GM21526 (cell line): Measurements from ENCODE around the gene KRT79.
A peak's percentile ranks its signal among the peaks of the same experiment; 100 is the strongest.
"Not testable (repeated sequence)": the region's sequence is repeated elsewhere in the genome, so short reads cannot be mapped to it uniquely, and the experiment has no call there.

Experiments
- ATAC-seq: cut with Tn5 transposase; IDR thresholded peaks from one replicate; pipeline ENCODE4 v1.9.1; 2021; ENCODE audit warnings: moderate library complexity; ENCODE audit not compliant: unreplicated experiment, low FRiP score

KRT79 gene

DNA sequence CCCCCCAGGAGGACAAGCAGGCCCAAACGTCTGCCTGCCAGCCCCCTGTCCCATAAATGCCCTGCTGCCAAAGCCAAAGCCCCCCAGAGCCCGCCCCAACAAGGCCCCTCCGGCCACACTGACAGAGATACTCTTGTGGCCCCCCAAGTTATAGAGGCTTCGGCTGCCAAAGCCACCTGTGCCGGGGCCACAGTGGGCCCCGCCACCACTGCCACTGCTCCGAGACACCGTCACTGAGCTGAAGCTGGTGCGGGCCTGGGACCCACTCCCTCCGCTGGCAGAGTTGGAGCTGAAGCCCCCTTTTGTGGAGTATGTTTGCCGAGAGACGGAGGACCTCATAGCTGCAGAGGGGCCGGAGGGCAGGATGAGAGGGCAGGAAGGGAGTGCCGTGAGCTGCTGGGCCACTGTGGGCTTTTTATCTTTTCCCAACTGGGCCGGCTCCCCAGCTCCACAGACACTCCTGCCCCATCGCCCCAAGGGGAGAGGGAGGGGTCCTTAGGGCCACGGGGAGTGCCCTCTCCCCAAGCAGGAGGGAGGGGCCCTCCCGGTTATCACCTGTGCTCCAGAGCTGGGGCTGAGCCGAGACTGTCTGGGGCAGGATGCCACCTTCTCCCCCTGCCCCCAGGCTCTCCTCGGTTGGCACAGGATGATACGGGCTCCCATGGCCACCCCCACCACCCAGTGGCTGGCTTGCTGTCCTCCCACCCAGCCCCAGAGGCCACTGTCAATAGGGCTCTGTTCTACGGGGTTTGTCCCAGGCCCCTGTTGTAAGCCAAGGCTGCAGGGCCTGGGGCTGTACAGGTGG lies at the start of gene KRT79:
KRT79 (minus strand) TSS at position 390 of the 805 bp plus-strand sequence; CDS start at position 339, 51 bp downstream.
- ATAC-seq: no peak

DNA sequence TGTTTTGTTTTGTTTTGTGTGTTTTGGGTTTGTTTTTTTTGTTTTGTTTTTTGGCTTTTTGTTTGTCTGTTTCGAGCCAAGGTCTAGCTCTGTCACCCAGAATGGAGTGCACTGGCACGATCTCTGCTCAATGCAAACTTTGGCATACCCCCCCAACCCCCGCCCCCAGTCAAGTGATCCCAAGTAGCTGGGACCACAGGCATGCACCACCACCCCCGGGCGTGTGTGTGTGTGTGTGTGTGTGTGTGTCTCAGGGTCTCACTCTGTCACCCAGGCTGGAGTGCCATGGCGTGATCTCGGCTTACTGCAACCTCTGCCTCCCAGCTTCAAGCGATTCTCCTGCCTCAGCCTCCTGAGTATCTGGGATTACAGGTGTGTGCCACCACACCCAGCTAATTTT lies 46.4 kb upstream of the KRT79 start:
- not testable (repeated sequence) for ATAC-seq

DNA sequence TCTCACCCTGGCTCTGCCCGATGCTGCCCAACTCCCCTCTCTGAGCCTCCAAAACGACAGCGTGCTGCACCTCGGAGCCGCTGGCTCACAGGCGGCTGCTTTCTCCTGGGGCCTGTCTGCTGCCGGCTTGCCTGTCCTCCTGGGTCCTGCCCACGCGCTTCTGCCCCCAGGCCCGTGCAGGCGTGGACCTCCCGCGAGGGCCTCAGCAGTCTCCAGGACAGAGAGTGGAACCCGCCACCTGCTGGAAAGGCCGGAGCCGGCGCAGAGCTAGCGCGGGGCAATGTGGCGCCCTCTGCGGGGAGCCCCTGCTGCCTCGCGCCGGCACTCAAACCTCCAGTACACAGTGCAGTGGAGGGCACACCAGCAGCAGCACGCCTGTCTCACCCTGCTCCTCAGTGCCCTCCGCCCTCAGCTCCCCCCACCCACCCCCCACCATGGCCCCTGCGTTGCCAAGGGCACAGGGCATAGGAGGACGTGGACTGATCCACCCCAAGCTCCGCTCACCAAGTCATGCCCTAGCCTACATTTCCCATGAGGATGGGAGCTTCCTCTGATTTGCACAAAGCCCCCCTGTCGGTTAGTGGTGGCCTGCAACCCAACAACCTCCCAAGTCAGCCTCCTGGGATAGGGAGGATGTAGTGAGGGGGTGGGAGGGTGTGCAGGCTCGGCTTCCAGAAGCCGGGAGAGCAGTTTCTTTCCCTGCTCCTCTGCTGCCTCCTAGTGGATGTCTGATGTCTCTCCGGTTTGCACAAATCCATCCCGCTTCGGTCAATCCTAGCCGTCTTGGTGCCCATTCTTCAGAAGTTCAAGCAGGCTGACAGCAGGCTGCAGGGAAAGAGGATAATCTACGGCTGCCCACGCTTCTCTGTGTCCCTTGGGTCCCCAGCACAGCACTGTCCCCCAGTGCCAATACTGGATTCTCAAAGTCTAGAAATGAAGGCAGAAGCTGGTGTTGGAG lies 45.6 kb upstream of the KRT79 start:
- ATAC-seq: peak; percentile 56

DNA sequence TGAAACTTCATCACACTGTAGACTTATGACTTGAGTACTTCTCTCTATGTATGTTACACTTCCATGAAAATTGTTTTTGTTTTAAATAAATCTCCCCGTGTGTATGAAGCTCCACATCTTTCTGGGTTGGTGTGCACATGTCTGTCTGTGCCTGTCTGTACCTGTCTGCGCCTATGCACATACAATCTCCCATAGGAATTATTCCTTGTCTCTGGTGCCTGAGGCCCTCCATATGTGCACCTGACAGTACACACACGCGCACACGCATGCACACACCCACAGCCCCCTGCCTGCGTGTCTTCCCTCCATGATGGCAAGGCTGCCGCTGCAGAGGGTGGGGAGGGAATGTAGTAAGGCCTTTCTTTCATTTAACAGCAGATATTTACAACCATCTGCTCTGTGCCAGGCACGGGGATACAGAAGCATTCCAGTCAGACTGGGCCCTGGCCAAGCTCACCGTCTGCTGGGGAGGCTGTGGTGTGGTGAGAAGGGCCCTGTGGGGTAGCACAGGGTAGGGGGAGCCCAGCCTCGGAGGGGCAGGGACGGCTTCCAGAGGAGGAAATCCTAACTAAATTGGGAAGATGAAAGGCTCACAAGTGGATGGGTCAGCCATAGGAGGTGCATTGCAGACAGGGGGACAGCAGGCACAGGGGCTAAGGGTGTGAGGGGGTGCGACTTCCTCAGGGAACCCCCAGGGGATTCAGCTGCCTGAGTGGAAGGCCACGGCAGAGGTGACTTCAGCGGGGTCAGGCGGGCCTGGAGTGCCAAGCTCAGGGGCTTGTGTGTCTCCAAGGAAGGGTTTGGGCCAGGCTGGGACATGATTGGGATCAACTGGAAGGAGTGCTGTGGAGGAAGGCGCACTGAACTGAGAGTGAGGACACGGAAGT lies 44.6 kb upstream of the KRT79 start:
- no peak for ATAC-seq

DNA sequence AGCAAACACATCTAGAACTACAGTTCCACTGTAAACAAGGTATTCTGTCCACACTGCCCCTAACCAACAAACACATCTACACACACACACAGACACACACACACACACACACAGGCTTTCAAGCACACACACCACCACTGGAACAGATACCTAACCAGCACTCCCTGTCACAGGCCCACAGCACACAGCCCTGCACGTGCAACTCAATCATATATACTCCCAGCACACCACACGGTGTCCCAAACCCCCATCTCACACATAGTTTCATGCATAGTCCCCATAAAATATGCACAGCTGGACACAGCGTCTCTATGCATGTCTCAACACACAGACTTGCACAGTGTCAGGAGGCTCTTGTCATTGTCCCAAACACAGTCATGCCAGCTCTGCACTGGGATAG lies 43.1 kb upstream of the KRT79 start:
- no peak for ATAC-seq

DNA sequence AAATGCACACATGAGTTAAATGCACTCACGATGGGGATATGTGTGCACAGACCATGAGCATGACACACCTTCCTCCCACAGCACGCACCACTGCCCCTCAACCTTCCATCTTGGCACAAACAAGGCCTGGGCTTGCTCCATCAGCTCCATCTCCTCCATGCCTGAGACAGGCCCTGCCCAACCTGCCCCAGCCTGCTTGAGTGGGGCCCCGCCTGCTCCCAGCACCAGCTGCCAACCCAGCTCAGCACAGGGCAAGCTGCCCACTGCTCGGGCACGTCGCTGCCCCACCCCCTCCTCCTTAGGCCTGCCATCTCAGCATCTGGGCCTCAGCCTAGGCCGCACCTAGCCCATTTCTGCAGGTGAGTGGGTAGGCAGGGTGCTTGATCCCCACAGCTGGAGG lies 42.3 kb upstream of the KRT79 start:
- no peak for ATAC-seq

DNA sequence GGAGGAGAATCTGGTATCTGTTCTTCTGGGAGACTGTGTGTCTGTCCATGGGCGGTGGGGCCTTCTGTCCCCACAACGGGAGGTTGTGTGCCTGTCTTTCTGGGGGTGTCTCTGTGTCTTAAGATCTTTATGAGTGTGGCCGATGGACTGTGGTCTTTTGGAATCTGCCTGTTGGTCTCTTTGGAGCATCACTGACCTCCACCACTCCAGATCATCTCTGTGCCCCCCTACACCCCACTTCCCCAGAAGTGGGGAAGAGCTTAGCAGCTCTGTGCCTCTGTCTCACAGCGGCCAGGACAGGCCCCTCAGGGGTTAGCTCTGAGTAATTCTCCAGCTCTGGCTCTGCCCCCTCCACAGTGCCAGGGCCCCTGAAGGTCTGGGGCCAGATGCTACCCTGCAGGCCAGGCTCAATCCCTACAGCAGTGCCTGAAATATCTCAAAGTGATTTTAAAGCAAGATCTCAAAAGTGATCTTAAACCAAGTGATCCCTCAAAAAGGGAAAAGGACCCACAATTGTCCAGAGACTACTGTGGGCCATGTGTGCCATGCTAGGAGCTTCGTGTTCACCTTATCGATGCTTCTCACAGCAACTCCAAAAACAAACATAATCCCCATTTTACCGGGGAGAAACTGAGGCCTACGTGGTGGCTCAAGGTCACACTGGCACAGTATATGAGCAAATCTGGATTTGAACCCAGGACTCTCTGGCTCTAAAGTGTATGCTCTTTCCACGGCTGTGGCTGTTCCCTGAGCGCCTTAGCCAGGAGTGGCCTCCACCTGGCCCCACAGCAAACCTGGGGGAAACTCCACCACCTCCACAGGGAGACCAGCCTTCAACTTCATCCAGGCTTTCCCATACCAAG lies 40.7 kb upstream of the KRT79 start:
- no peak for ATAC-seq

DNA sequence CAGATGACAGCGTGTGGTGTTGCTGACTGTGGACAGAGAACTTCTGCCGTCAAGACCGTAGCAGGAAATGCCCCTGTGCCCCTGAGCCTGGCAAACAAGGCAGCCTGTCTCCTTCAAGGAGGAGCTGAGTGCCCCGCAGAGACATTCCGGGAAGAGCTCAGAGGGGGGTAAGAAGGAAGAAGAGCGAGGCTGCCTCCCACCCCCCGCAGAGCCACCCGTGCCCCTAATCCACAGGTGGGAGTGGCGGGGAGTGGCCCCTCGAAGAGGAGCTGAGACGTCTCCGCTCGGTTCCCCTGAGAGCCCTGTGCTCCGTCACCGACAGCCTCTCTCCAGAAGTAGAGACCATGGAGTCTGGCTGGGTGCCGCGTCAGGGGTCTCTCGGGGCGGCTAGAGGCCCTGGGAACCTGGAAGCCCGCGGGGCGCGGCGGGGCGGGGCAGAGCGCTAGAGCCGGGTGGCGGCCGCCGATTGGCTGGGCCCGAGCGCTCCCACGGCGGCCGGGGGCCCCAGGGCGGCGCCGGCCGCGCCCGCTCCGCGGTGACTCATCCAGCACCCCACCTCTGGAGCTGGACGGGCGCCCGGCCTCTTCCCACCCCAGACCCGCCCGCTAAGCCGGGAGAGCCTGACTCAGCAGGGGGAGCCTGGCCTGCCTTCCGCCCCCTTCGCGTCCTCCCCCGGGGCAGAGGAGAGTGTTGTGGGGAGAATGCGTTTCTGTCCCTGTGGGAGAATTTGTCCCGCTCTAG lies 39.9 kb upstream of the KRT79 start:
- ATAC-seq: no peak

DNA sequence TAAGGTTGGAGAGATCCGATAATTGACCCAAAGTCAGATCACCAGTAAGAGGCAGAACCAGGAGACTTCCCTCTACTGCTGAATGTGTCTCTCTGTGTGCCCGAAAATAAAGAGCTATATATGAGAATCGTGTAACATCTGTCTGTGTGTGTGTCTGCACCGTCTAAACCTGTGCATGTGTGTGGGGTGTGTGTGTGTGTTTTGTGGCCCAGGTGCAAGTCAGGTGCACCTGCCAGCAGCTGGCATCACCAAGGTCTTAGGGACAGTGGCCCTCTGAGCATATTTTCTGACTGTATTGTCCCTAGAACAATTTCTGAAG lies 39.4 kb upstream of the KRT79 start:
- ATAC-seq: no peak

DNA sequence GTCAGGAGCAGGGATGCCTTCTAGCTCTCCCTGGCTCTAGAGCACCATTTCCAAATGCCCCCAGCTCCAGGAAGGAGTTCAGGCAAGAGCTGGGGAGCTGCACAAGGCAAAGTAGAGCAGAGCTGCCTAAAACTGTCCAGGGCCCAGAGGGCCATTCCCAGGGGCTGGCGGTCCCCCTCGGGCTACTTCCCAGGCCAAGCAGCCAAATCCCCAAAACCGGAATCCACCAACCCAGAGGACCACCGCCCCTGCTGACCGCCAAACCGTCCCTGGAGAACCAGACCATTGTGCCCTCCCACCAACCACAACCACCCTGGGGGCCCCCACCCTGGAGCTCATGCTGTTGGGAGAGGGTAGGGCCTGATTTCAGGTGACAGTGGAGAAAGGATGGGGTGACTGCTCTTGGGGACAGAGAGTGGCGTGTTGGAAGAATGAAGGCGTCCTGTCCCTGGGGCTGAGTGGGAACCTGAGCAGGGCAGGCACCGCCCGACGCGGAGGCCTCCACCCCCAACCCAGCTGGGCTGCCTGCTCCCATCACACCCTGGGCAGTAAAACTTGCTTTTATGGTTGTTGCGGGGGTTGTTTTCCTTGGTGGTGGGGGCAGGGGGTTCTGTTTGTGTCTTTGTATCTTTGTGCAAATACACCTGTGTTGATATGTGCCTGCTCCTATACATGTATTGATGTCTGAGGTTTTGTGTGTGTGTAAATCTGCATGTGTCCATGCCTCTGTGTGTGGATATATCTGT lies 38.7 kb upstream of the KRT79 start:
- no peak for ATAC-seq

DNA sequence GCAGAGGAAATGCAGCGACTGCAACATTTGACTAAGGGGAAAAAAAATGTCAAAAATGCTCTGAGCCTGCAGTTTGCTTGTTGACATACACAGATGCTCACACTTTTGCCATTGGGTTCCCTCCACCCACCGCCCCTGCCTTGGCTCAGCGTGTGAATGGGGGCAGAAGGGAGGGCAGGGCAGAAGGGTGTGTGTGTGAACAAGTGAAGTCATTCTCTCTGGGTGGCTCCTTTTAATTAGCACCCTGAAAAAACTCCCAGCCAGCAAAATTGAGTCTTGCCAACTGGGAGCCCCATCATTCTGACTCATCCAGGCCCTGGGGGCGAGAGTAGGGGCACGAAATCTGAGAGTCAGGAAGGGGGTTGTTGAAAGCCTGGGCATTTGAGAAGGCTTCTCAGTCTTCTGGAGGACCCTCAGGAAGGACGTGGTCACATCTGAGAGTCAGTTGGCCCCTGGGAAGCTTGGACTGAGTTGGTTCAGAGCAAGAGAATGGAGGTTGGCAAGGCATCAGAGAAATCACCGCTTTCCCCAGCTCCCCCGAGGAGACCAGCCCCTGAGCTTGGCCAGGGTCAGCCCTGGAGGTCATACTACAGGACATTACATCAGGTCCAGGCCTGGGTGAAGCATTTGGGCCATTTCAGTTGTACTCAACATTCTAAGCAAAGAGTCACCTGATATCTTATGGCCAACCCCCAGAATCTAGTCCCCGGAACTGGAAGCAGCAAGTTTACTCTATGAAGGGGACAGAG lies 37.4 kb upstream of the KRT79 start:
- no peak for ATAC-seq

DNA sequence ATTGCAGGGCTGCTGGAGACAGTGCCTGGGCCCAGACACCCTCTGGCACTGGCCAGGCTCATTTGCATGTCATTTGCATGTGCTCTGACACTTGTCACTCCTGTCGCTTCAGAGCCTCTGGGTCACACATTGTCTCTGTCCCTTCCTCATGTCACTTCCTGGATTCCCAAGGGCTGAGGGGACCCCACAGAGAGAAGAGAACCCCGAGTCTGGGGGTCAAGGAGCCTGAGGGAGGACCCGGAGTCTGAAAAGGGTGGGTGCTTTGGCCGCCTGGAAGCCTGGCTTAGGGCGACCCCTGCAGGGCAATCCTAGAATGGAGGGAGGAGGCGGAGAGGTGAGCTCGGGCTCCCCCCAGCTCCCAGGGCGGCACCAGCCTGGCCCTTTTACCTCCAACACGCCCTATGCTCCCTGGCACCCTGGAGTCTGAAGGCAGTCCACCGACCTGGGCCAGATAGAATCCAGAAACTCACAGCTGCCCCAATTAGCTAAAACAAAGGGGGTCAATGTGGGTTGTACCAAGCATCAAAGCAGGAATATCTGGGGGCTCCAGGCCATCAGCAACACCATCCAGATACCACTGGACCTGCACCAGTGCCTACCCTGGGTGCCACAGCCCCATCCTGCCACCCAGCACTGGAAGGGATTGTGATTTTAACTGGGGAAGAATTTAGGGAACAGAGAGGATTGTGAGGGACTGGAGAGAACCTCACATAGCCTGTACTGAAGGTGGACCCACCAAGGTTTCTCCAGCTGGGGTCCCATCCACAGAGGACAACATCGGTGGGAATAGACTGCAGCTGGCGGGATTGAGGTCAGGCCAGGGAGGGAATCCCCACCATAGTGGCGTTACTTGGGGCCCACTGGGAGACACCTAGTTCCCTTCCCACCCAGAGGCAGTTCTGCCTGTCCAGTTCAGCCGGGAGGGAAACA lies 36.5 kb upstream of the KRT79 start:
- no peak for ATAC-seq

DNA sequence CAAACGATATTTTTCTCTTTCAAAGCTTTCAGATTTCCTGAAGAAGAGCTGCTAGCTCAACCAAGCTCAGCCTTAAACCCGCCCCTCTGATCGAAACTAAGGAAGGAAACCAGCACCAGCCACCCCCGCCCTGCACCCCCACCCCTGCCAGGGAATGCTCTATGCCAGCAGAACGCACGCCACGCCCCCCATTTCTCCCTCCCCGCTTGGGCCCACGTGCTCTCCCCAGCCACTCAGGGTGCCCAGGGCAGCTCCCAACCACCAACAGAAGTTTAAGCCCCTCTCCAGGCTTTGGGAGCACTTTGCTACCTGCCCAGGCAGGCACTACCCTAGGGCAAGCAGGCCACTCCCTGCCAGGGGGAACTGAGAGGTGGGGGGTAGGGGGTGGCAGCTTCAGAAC lies 33.5 kb upstream of the KRT79 start:
- ATAC-seq: no peak

DNA sequence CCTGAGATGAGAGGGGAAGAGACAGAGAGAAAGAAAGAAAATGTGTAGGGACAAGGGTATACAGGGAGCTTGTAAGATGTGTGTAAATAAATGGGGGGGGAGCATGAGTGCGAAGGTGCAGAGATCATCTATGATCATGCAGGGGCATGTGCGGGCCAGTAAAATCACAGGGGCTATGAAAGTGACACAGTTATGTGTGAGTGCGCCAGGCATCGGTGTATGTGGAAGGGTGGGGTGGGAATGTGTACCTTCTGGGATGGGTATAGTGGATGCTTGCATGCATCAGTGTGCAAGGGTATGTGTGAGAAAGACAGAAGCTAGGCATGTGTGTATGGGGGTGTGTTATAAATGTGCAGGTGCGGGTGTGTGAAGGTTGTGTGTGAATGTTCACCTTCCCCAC lies 33.0 kb upstream of the KRT79 start:
- ATAC-seq: no peak

DNA sequence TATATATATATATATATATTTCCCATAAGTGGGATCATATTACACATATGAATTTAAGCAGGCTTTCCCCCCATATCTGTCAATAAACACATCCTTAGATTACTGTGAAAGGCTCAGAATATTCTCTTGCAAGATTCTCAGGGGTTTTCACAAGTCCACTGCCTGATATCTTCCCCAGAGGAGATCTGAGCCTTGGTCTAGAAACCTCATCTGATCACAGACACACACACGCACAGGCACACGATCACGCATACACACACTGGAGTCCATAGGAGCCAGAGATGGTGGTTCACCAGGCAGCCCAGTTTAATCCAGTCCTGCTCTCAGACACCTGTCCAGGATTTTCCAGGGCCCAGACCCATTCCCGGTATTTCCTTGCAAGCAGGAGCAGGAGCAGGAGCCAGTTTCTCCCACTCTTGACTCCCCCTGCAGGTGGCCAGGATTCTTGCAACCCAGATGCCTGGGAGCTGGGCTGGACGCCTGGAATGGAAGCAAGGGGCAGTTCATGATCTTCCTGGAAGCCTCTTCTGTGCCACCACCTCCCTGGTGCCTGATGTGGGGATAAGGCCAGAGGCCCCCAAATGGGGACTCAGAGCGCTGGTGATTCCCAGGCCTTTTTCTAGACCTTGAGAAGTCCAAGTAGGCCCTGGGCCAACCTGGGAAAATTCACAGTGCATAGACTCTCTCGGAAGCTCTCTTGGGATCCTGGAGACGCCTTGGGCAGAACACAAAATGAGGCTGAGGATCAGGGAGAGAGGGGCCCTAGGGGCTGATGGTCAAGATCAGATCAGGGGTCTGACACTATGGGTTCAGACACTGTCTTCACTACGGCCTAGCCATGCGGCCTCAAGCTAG lies 31.2 kb upstream of the KRT79 start:
- ATAC-seq: no peak

DNA sequence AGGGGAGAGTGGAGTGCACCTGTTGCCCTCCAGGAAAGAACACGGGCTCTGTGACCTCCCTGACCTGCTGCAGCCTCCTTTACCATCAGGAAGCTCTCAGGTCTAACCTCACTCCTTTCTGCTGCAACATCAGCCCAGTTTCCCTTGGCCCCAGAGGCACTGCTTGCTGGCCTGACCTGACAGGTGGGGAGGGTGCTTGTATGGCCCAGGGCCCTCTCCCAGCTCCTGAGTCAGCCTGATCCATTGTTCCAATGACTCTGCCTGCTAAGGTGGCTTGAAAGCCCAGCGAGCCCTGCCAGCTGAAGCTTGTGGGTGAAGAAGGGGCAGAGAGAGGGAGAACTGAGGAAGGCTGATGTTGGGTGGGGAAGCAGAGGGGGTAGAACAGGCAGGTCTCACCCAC lies 27.9 kb upstream of the KRT79 start:
- ATAC-seq: no peak
